Raji (cell line): ENCODE measurements around the gene FNTB.

Experiments used
- POLR2A ChIP-seq: IDR thresholded peaks from 2 replicates; pipeline ENCODE4 v1.6.1; 2011; ENCODE audit warnings: low read depth, low read length, control low read depth; ENCODE audit not compliant: insufficient read depth

Gene FNTB

GRCh38 chr14:65072937-65073336, 86.2 kb downstream of the FNTB start:
- no peak for TF ChIP-seq POLR2A

- TF ChIP-seq POLR2A = no peak
These were observed 87.0 kb downstream of the FNTB start for GRCh38 chr14:65073605-65074201.

GRCh38 chr14:65074449-65075150, 87.9 kb downstream of the FNTB start:
- no peak for TF ChIP-seq POLR2A

GRCh38 chr14:65075628-65076325, 89.1 kb downstream of the FNTB start:
- TF ChIP-seq POLR2A = no peak

GRCh38 chr14:65077318-65077717, 90.6 kb downstream of the FNTB start:
- TF ChIP-seq POLR2A = no peak

- no peak for TF ChIP-seq POLR2A
These were observed 92.5 kb downstream of the FNTB start for GRCh38 chr14:65079201-65079600.

GRCh38 chr14:65079768-65080167, 93.1 kb downstream of the FNTB start:
- TF ChIP-seq POLR2A = no peak

- TF ChIP-seq POLR2A = no peak
These were observed 94.5 kb downstream of the FNTB start for GRCh38 chr14:65080960-65081747.

GRCh38 chr14:65082930-65083329, 96.2 kb downstream of the FNTB start:
- no peak for TF ChIP-seq POLR2A

GRCh38 chr14:65084554-65085505, 98.1 kb downstream of the FNTB start:
- TF ChIP-seq POLR2A = no peak

- TF ChIP-seq POLR2A = no peak
These were observed 105.7 kb downstream of the FNTB start for GRCh38 chr14:65092349-65092748.

GRCh38 chr14:65095633-65096205, 109.0 kb downstream of the FNTB start:
- TF ChIP-seq POLR2A = no peak

- TF ChIP-seq POLR2A = no peak
These were observed 109.8 kb downstream of the FNTB start for GRCh38 chr14:65096323-65097089.
